ENCODE results near the gene CACTIN.

Gene CACTIN

GRCh38 chr19:3578390-3578789 is 48.2 kb downstream of the CACTIN start:
- TF ChIP-seq CTCF (conservative IDR thresholded peaks at IDR 0.05): no peak
- H3K27ac ChIP-seq: no peak overlapping the region

- no peak overlapping the region for H3K27ac ChIP-seq
- no peak for TF ChIP-seq CTCF (conservative IDR thresholded peaks at IDR 0.05)
These were observed 48.8 kb downstream of the CACTIN start for GRCh38 chr19:3577723-3578344.

- no peak for TF ChIP-seq CTCF (conservative IDR thresholded peaks at IDR 0.05)
- no peak overlapping the region for H3K27ac ChIP-seq
These were observed 49.7 kb downstream of the CACTIN start for GRCh38 chr19:3576696-3577443.

- no peak overlapping the region for H3K27ac ChIP-seq
- no peak for TF ChIP-seq CTCF (conservative IDR thresholded peaks at IDR 0.05)
These were observed 50.5 kb downstream of the CACTIN start for GRCh38 chr19:3575949-3576673.

GRCh38 chr19:3575260-3575741 is 51.3 kb downstream of the CACTIN start:
- no peak overlapping the region for H3K27ac ChIP-seq
- TF ChIP-seq CTCF (conservative IDR thresholded peaks at IDR 0.05): no peak

GRCh38 chr19:3573858-3574637 is 52.5 kb downstream of the CACTIN start:
- no peak for TF ChIP-seq CTCF (conservative IDR thresholded peaks at IDR 0.05)
- H3K27ac ChIP-seq: peak overlapping the region; percentile 66
